NCI-H187 (cell line): Measurements from ENCODE around the gene ITCH.
"Not testable (repeated sequence)": the region's sequence is repeated elsewhere in the genome, so short reads cannot be mapped to it uniquely, and the experiment has no call there.

Experiments
- DNase-seq, 2 experiments: peaks; one replicate each; lab custom pipeline; 2025; lab: John Stamatoyannopoulos, UW

Gene ITCH

DNA sequence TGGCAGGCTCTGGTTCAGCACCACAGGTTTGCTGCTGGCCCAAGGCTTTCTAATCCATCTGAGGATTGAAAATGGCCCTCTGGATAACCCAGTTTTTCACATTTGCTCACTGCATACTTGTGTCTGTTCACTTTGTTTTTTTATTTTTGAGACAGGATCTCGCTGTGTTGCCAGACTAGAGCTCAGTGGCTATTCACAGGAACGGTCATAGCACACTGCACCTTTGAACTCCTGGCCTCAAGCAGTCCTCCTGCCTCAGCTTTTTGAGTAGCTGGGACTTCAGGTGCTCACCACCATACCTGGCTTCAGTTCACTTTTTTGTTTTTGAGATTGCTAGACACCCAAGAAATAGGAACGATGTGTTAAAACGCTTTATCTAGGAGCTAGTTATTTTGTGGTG, 57.9 kb downstream of the ITCH start:
- no peak for DNase-seq

DNA sequence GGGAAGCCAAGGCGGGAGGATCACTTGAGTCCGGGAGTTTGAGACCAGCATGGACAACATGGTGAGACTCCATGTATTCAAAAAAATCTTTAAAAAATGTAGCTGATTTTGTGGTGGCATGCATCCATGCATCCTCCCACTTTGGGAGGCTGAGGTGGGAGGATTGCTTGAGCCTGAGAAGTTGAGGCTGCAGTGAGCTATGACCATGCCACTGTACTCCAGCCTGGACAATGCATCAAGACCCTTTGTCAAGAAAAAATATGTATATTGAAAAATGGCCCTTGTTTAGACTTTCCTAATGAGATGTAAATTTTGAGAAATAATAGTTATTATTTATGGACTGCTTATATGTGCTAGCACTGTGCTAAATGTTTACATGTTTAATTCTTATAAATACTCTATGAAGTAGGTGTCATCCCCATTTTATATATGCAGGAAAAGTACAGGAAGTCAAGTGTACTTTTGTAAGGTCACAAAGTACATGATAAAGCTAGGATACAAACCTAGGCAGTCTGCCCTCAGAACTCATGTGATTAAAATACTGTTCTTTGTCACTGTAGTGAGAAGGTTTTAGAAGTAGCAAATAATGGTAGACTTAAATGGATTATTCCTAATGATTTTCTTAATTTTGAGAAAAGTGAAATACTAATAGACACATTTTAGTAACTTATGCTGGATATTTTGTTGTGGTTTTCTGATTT, 58.8 kb downstream of the ITCH start:
- no peak for DNase-seq

DNA sequence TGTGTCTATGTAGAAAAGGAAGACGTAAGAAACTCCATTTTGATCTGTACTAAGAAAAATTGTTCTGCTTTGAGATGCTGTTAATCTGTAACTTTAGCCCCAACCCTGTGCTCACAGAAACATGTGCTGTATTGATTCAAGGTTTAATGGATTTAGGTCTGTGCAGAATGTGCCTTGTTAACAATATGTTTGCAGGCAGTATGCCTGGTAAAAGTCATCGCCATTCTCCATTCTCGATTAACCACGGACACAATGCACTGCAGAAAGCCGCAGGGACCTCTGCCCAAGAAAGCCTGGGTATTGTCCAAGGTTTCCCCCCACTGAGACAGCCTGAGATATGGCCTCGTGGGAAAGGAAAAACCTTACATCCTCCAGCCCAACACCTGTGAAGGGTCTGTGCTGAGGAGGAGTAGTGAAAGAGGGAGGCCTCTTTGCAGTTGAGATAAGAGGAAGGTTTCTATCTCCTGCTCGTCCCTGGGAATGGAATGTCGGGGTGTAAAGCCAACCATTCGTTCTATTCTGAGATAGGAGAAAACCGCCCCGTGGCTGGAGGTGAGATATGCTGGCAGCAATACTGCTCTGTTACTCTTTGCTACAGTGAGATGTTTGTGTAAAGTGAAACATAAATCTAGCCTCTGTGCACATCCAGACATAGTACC, 62.1 kb downstream of the ITCH start:
- DNase-seq: not testable (repeated sequence)

DNA sequence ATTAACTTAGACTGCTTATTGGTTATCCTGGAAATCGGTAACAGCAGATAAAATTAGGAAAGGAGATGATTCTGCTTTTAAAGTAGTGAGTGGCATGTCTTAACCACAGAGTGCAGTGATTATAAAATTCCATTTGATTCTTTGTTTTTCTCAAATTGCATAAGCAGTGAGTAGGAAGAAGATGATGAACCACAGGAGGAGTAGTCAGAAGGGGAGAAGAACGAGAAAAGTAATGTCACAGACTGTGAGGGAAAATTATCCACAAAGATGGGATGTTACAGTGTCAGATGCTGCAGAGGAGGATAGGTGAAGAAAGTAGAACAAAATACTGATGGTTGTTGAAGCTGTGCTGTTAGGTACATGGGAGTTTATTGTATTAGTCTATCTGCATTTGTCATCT, 63.0 kb downstream of the ITCH start:
- DNase-seq: no peak

DNA sequence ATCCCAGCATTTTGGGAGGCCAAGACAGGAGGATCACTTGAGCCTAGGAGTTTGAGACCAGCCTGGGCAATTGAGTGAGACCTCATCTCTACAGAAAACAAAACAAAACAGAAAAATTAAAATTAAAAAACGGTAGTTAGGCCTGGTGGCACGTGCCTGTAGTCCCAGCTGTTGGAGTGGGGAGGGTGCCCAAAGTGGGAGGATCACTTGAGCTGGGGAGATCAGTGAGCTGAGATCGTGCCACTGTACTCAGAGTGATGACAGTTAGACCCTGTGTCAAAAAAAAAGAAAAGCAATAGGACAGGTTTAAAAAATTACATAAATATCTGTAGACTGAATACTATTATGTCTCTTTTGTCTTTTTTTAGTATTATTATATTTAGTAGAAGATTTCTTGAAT, 64.3 kb downstream of the ITCH start:
- DNase-seq: no peak

DNA sequence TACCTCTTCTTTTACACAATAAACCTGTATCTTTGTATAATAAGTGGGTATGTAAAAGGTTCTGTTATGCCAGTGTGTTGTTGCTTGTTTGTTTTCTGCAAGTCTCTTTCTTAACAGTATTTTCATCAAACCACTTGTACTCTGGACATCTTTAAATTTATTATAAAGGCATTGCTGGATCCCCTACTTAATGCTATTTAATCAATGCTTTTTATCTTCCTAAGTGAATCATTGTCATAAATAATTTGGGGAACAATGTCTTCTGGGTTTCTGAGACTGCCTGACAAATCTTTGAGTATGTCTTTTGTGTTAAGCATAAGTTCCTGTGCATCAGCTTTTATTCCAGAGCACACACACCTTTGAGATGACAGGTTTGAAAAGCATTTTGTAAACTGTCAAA, 64.7 kb downstream of the ITCH start:
- no peak for DNase-seq

DNA sequence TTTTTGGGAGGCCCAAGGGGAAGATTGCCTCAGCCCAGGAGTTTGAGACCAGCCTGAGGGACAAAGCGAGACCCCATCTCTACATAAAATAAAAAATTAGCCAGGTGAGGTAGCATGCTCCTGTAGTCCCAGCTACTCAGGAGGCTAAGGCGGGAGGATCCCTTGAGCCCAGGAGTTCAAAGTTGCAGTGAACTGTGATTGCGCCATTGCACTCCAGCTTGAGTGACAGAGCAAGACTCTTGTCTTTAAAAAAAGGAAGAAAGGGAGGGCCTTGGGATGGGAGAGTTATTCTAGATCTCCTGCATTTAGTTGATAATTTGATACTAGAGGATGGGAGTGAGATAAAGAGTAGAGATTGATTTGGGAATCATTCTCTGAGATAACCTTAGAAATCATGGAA, 68.1 kb downstream of the ITCH start:
- DNase-seq: no peak

DNA sequence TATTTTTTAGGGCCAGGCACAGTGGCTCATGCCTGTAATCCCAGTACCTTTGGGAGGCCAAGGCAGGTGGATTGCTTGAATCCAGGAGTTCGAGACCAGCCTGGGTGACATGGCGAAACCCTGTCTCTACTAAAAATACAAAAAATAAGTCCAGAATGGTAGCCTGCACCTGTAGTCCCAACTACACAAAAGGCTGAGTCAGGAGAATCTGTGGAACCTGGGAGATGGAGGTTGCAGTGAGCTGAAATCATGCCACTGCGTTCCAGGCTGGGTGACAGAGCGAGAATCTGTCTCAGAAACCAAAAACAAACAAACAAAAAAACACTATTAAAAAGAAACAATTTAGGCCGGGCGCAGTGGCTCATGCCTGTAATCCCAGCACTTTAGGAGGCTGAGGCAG, 69.6 kb downstream of the ITCH start:
- not testable (repeated sequence) for DNase-seq

DNA sequence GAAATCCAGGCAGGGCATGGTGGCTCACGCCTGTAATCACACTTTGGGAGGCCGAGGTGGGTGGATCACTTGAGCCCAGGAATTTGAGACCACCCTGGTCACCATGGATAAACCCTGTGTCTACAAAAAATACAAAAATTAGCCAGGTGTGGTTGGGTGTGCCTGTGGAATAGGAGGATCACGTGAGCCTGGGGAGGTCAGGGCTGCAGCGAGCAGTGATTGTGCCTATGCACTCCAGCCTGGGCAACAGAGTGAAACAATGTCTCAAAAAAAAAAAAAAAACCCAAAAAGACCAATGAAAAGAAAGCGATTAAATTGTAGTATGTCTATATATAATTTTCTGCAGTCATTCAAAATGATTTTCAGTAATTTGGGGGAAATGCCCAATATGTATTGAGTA, 70.3 kb downstream of the ITCH start:
- no peak for DNase-seq

DNA sequence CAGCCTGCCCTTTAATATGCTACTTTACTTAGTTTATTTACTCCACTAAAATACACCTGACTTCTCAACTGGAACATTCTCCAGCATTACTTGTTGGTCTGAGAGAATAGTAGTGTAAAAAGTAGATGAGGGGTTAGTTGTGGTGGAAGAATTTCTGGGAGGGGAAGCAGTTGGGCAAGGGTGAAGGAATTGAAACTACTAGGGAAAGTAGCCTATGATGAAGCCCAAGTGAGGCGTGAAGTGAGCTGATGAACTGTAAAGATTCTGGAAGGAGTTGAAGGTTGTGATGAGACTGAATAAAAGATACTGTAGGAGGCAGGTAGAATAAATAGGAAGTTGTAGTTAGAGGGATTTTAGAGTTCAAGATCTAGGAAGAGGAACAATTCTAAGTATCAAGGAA, 72.5 kb downstream of the ITCH start:
- DNase-seq: no peak

DNA sequence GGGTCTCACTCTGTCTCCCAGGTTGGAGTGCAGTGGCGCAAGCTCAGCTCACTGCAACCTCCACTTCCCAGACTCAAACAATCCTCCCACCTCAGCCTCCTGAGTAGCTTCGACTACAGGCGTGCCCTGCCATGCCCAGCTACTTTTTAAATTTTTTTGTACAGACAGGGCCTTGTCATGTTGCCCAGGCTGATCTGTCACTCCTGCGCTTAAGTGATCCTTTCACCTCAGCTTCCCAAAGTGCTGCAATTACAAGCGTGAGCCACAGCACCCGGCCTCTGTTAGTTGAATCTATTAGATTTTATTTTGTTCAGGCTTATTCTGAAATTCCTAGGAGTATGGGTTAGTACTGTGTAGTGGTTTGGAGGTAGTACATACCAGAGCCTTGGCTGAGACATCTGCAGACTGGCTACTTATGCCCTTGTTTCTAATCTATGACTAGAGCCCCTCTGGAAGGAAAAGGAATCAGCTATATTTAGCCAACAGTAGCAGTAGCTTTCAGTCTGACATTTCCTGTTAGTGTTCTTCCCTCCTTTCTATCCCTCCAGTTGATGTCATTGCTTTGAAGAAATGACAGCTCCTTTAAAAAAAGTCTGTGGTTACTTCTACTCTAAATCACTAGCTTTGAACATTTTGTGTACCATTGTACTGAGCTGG, 74.4 kb downstream of the ITCH start:
- no peak for DNase-seq

DNA sequence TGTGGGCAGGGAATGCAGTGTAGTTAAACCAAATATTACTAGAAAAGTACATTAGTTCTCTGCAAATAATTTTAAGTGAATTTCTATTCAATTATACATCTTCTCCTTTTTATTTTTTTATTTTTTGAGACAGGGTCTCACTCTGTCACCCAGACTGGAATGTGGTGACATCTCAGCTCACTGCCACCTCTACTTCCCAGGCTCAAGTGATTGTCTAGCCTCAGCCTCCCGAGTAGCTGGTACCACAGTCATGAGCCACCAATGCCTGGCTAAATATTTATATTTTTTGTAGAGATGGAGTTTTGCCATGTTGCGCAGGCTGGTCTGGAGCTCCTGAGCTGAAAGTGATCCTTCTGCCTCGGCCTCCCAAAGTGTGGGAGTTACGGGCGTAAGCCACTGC, 76.1 kb downstream of the ITCH start:
- DNase-seq: no peak

DNA sequence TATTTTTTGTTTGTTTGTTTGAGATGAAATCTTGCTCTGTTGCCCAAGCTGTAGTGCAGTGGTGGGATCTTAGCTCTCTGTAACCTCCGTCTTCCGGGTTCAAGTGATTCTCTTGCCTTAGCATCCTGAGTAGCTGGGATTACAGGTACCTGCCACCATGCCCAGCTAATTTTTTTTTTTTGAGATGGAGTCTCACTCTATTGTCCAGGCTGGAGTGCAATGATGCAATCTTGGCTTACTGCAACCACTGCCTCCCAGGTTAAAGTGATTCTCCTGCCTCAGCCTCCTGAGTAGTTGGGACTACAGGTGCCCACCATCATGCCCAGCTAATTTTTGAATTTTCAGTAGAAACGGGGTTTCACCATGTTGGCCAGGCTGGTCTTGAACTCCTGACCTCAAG, 78.3 kb downstream of the ITCH start:
- DNase-seq: not testable (repeated sequence)

DNA sequence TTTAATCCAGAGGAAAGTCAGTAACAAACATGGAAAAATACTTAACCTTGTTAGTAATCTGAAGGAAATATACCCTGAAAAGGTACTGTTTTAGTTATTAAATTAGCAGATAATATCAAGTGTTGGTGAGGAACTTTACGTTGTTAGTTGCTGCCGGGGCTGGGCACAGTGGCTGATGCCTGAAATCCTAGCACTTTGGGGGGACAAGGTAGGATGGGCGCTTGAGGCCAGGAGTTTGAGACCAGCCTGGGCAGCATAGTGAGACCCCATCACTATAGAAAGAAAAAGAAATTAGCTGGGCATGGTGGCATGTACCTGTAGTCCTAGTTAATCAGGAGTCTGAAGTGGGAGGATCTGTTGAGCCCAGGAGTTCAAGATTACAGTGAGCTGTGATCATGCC, 80.5 kb downstream of the ITCH start:
- no peak for DNase-seq

DNA sequence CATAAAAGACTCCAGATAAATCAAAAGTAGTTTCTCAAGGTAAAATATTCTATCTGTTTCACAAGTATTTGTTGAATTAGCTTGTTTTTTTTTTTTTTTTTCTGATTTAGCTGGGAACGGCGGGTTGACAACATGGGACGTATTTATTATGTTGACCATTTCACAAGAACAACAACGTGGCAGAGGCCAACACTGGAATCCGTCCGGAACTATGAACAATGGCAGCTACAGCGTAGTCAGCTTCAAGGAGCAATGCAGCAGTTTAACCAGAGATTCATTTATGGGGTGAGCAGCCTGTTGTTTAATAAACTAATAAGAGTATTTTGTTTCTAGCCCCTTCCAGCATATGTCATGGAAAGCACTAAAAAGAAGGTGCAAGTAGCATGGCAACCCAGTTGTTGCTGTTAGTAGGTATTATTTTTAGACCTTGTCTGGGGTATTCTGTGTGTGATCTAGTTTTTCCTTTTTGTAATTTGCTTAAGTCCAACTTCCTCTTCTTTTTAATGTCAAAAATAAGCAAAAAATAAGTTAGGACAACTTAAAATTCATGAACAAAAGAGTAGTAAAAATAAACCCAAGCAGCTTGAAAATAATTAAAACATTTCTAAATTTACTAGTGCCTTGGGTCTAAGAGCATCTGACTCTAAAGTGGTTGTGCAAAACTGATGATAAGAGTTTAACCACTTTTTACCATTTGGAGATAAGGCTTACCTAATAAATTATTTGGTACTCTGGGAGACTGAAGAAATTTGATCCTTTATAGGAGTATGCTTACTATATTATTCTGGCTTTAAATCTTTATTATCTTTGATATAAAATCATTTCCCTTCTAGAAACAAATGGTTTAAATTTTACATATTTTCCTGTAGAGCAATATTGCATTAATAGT, 82.3 kb downstream of the ITCH start:
- DNase-seq: no peak

DNA sequence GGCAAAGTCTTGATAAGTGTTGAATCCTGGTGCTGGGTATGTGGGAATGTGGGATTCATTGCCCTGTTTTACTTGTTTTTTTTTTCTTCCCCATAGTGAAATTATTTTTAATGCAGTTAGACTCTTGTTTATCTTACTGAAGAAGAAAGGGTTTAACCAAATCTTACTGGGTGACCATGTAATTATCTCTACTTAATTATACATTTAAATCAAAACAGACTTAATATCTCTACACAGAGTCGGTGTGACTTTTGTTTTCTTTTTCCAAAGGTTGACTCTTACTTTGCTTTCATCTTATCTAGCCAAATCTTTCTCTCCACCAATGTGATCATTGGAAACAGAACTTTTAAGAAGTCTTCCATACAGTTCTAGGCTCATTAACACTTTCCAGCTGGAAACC, 85.4 kb downstream of the ITCH start:
- DNase-seq: no peak

DNA sequence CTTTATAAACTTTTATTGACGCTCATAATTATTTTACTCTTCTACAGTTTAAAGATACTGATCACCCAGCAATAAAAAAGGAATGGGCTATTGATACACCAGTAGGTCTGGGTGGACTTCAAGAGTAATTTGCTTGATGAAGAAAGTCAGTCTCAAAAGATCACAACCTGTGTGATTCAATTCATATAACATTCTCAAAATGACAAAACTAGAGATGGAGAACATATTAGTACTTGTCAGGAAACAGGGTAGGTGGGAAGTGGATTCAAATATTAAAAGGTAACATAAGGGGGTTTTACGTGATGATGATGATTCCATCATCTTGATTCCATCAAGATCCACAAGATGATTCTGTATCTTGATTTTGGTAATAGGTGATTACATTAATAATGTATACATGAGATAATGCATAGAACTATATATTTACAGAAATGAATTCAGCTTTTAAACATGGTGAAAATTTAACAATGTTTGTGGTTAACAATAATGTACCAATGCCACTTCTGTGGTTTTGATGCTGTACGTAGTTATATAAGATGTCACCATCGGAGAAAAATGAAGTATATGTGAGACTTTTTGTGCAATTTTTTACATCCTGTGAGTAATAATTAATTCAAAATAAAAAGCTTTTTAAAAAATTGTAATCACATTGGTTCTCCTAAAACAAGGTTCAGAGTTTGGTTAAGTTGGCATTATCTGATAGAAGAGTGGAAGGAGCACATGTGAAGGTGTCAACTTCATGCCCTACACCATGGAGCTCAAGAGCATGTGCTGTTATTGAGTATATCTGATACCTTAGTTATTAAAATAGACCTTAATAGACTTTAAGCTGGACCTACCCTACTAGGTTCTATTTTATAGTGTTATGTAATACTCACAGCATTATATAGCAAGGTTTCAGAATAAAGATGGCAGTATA, 86.9 kb downstream of the ITCH start:
- DNase-seq: no peak

DNA sequence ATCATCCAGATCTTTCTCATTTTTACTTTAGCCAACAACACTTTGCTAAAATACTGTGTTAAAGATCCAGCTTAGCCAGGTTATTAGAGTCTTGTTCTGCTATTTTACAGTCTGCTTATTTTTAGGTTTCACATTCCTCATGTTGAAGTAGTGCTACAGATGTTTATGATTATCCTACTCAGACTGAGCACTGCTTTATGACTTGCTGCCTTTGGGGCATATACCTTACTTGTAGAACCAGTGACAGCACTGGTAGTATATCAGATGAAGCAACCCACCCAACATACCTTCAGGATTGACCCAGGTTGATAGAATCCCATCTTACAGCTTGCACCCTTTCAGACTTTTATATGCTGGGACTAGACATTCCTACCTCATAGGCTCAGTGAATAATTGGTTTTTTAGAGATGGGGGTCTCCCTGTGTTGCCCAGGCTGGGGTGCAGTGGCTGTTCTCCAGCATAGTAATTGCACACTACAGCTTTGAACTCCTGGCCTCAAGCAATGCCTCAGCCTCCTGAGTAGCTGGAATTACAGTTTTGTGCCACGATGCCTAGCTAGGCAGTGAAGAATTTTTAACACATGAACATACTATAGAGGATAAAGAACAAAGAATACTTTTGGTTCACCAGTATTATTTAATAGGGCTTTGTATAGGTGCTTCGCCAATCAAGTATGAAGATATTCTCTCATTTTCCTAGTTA, 89.4 kb downstream of the ITCH start:
- no peak for DNase-seq

DNA sequence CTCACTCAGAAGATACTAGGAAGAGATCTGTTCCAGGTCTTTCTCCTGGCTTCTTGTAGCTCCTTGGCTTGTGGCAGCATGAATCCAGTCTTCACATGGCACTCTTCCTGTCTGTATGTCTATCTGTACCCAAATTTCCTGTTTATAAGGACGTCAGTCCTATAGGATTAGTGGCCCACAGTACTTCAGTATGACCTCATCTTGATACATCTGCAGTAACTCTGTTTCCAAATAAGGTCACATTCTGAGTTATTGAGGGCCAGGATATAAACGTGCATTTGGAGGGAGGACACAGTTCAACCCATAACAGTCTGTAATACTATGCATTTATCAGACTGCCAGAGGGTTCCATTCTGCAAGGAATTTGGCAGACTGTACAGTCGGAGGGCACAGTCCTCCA, 95.6 kb downstream of the ITCH start:
- no peak for DNase-seq

DNA sequence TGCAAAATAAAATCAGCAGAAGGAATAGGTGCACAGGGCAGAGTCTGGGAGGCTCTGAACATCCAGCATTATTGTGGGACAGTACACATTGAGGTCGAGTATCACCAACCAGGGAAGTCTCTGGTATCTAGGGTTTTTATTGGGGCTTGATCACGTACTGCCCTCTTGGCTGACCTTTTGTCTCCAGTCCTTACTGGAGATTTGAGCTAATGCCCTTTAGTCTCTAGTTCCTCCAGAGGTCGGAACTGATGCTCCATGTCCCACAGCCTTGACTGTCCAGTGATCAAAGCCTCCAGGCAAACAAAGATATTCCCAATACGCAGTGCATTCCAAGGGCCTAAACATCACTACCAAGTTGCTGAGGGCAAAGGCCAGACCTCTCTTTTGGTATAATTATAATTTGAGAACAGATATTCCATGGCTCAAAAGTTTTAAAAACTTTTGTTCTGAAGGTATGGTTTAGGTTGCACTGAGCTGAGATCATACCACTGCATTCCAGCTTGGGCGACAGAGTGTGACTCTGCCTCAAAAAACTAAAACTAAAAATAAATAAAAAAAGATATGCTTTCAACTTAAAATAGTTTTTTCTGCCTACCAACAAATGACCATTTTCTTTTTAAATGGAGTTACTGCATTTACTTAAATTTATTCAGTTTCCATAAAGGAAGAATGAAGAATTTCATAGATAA, 96.3 kb downstream of the ITCH start:
- DNase-seq: no peak
